ENCODE data around the gene LRMDA. TPM values are rescaled to one million over a fixed set of nuclear protein-coding genes. Genes with fewer than 3 reads are reported as not detected.

The LRMDA gene
- total and polyA plus RNA-seq, 2 of the 8 experiments (the other 6 are each of a cell fraction or from before 2014, with no cell fraction given): 0.86 to 2.8 TPM

DNA sequence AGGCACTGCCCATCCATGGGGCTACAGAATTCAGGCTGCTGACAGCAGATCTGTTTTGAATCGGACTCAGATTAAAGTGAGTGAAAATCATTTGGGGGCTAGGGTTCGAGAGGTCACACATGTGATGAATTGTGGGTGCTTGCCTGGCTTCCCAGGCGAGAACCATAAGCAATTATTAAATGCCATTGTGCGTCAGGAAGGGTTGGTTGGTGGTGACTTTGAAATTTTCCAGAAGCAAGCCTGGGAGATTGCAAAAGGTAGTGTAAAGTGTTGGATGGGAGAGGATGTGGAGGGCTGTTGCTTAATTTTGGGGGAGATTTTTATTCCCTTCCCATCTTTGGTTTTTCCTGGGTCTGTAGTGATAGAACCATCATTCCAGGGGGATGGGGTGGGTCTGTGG lies 34.6 kb downstream of the LRMDA start (continued):
- TF ChIP-seq, protein P1, sequence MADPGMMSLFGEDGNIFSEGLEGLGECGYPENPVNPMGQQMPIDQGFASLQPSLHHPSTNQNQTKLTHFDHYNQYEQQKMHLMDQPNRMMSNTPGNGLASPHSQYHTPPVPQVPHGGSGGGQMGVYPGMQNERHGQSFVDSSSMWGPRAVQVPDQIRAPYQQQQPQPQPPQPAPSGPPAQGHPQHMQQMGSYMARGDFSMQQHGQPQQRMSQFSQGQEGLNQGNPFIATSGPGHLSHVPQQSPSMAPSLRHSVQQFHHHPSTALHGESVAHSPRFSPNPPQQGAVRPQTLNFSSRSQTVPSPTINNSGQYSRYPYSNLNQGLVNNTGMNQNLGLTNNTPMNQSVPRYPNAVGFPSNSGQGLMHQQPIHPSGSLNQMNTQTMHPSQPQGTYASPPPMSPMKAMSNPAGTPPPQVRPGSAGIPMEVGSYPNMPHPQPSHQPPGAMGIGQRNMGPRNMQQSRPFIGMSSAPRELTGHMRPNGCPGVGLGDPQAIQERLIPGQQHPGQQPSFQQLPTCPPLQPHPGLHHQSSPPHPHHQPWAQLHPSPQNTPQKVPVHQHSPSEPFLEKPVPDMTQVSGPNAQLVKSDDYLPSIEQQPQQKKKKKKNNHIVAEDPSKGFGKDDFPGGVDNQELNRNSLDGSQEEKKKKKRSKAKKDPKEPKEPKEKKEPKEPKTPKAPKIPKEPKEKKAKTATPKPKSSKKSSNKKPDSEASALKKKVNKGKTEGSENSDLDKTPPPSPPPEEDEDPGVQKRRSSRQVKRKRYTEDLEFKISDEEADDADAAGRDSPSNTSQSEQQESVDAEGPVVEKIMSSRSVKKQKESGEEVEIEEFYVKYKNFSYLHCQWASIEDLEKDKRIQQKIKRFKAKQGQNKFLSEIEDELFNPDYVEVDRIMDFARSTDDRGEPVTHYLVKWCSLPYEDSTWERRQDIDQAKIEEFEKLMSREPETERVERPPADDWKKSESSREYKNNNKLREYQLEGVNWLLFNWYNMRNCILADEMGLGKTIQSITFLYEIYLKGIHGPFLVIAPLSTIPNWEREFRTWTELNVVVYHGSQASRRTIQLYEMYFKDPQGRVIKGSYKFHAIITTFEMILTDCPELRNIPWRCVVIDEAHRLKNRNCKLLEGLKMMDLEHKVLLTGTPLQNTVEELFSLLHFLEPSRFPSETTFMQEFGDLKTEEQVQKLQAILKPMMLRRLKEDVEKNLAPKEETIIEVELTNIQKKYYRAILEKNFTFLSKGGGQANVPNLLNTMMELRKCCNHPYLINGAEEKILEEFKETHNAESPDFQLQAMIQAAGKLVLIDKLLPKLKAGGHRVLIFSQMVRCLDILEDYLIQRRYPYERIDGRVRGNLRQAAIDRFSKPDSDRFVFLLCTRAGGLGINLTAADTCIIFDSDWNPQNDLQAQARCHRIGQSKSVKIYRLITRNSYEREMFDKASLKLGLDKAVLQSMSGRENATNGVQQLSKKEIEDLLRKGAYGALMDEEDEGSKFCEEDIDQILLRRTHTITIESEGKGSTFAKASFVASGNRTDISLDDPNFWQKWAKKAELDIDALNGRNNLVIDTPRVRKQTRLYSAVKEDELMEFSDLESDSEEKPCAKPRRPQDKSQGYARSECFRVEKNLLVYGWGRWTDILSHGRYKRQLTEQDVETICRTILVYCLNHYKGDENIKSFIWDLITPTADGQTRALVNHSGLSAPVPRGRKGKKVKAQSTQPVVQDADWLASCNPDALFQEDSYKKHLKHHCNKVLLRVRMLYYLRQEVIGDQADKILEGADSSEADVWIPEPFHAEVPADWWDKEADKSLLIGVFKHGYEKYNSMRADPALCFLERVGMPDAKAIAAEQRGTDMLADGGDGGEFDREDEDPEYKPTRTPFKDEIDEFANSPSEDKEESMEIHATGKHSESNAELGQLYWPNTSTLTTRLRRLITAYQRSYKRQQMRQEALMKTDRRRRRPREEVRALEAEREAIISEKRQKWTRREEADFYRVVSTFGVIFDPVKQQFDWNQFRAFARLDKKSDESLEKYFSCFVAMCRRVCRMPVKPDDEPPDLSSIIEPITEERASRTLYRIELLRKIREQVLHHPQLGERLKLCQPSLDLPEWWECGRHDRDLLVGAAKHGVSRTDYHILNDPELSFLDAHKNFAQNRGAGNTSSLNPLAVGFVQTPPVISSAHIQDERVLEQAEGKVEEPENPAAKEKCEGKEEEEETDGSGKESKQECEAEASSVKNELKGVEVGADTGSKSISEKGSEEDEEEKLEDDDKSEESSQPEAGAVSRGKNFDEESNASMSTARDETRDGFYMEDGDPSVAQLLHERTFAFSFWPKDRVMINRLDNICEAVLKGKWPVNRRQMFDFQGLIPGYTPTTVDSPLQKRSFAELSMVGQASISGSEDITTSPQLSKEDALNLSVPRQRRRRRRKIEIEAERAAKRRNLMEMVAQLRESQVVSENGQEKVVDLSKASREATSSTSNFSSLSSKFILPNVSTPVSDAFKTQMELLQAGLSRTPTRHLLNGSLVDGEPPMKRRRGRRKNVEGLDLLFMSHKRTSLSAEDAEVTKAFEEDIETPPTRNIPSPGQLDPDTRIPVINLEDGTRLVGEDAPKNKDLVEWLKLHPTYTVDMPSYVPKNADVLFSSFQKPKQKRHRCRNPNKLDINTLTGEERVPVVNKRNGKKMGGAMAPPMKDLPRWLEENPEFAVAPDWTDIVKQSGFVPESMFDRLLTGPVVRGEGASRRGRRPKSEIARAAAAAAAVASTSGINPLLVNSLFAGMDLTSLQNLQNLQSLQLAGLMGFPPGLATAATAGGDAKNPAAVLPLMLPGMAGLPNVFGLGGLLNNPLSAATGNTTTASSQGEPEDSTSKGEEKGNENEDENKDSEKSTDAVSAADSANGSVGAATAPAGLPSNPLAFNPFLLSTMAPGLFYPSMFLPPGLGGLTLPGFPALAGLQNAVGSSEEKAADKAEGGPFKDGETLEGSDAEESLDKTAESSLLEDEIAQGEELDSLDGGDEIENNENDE (IDR thresholded peaks at IDR 0.05; ENCODE audit: insufficient replicate concordance, low read length): no peak
- TF ChIP-seq NRF1 (IDR thresholded peaks at IDR 0.05; ENCODE audit: low read depth, low read length) (no peak), SIN3A (conservative IDR thresholded peaks at IDR 0.05 in 1 of 2, IDR thresholded peaks at IDR 0.05 in 1 of 2; ENCODE audit: low read depth in 1 of 2, low read length in 2 of 2) (no peak), YY1 (IDR thresholded peaks at IDR 0.05; ENCODE audit: low read depth, low read length) (no peak), PHF8 (conservative IDR thresholded peaks at IDR 0.05; ENCODE audit: low read depth, low read length) (no peak), NANOG (IDR thresholded peaks at IDR 0.05; ENCODE audit: insufficient read depth, low read depth, low read length, poor library complexity, severe bottlenecking) (no peak)
